ENCODE measurements around the gene SNX3. TPM values are rescaled to one million over a fixed set of nuclear protein-coding genes. Genes with fewer than 3 reads are reported as not detected.
"Not testable (repeated sequence)": the region's sequence is repeated elsewhere in the genome, so short reads cannot be mapped to it uniquely, and the experiment has no call there.

SNX3 gene
- 161 and 164 TPM in 2 replicates for total RNA-seq

DNA sequence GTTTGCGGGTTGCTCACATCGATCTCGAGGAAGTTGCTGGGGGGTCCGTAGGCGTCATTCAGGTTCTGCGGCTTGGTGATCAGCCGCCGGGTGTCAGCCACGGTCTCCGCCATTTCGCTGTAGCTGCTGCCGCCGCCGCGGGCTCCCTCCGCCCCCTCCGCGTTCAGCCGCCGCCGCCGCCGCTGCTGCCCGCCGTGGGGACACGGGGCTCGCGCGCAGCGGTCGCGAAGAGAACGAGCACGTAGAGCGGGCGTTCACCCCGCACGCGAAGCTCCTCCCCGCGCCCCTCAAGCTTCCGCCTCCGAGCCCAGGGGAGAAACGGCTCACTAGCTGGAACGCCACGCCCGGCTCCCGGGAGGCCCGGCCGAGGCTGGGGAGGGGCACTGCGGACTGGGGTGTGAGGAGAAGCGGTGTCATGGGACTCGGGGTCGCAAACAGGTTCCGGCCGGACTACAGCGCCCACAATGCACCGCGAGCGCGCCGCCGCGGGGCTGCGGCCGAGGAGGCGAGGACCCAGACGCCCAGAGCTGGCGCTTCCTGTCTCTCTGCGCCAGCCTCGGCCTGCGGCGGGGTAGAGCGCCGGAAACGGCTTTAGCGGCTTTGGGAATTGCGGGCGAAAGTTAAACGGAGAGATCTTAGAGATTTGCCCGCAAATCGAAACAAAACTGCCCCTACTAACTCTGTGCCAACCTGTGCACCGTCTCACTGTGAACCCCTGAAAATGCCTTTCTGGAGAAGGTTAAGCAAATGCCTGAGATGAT lies at the start of gene SNX3:
TSS of gene SNX3 (minus strand) at position 232 of the 761 bp plus-strand sequence. CDS start at position 113, 119 bp downstream.
- peak; percentile 99 for DNase-seq (ENCODE audit: insufficient read length, low spot score, missing footprints)
- Histone ChIP-seq H3K4me3 (ENCODE audit: insufficient read depth, low read length) (peak within 1 kb of the TSS; percentile 97), H3K4me2 (ENCODE audit: insufficient read depth, low read length) (peak within 1 kb of the TSS; percentile 94), H4K20me1 (ENCODE audit: insufficient read depth, low read length) (peaks cover 9% of the 10 kb centered on the region), H3K4me1 (ENCODE audit: insufficient read depth, low read length) (peaks cover 8% of the 10 kb centered on the region), H3K27me3 (ENCODE audit: insufficient read depth, low read length) (no peaks in the 10 kb centered on the region), H3K79me2 (ENCODE audit: insufficient read depth, low read length) (peaks cover 53% of the 10 kb centered on the region), H3K27ac (ENCODE audit: low read depth, low read length) (peak within 1 kb of the TSS; percentile 88), H3K9me3 (ENCODE audit: low read depth, low read length) (no peaks in the 10 kb centered on the region), H2AFZ (ENCODE audit: low read length) (peak within 1 kb of the TSS; percentile 100), H3K36me3 (ENCODE audit: insufficient read depth, low read length) (no peaks in the 10 kb centered on the region)
- TF ChIP-seq, protein P1, sequence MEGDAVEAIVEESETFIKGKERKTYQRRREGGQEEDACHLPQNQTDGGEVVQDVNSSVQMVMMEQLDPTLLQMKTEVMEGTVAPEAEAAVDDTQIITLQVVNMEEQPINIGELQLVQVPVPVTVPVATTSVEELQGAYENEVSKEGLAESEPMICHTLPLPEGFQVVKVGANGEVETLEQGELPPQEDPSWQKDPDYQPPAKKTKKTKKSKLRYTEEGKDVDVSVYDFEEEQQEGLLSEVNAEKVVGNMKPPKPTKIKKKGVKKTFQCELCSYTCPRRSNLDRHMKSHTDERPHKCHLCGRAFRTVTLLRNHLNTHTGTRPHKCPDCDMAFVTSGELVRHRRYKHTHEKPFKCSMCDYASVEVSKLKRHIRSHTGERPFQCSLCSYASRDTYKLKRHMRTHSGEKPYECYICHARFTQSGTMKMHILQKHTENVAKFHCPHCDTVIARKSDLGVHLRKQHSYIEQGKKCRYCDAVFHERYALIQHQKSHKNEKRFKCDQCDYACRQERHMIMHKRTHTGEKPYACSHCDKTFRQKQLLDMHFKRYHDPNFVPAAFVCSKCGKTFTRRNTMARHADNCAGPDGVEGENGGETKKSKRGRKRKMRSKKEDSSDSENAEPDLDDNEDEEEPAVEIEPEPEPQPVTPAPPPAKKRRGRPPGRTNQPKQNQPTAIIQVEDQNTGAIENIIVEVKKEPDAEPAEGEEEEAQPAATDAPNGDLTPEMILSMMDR (IDR thresholded peaks at IDR 0.05; ENCODE audit: extremely low read depth, low read depth, low read length) = peak; percentile 16

GRCh38 chr6:108309844-108310243 lies 49.0 kb upstream of the SNX3 start:
- DNase-seq (ENCODE audit: insufficient read length, low spot score, missing footprints) = no peak

GRCh38 chr6:108308641-108309040 lies 47.8 kb upstream of the SNX3 start:
- H3K79me2 ChIP-seq (ENCODE audit: insufficient read depth, low read length); H2AFZ ChIP-seq (ENCODE audit: low read length); DNase-seq (ENCODE audit: insufficient read length, low spot score, missing footprints); H3K27me3 ChIP-seq (ENCODE audit: insufficient read depth, low read length); H3K4me3 ChIP-seq (ENCODE audit: insufficient read depth, low read length); H3K9me3 ChIP-seq (ENCODE audit: low read depth, low read length); H3K27ac ChIP-seq (ENCODE audit: low read depth, low read length); H3K4me1 ChIP-seq (ENCODE audit: insufficient read depth, low read length); H4K20me1 ChIP-seq (ENCODE audit: insufficient read depth, low read length); H3K36me3 ChIP-seq (ENCODE audit: insufficient read depth, low read length); H3K4me2 ChIP-seq (ENCODE audit: insufficient read depth, low read length): not testable (repeated sequence)

More at GRCh38 chr6:108309844-108310243, 49.0 kb upstream of the SNX3 start:
- Histone ChIP-seq H3K36me3 (ENCODE audit: insufficient read depth, low read length) (no peaks in the 10 kb centered on the region), H3K27me3 (ENCODE audit: insufficient read depth, low read length) (no peaks in the 10 kb centered on the region), H2AFZ (ENCODE audit: low read length) (no peak overlapping the region), H4K20me1 (ENCODE audit: insufficient read depth, low read length) (no peaks in the 10 kb centered on the region), H3K4me1 (ENCODE audit: insufficient read depth, low read length) (no peaks in the 10 kb centered on the region), H3K4me3 (ENCODE audit: insufficient read depth, low read length) (no peak overlapping the region), H3K9me3 (ENCODE audit: low read depth, low read length) (no peaks in the 10 kb centered on the region), H3K27ac (ENCODE audit: low read depth, low read length) (no peak overlapping the region), H3K4me2 (ENCODE audit: insufficient read depth, low read length) (no peak overlapping the region), H3K79me2 (ENCODE audit: insufficient read depth, low read length) (no peaks in the 10 kb centered on the region)
- TF ChIP-seq, protein P1 (IDR thresholded peaks at IDR 0.05; ENCODE audit: extremely low read depth, low read depth, low read length) = no peak

- no peak overlapping the region for H3K27ac ChIP-seq (ENCODE audit: low read depth, low read length)
- no peak for DNase-seq (ENCODE audit: insufficient read length, low spot score, missing footprints)
- H3K4me1 ChIP-seq (ENCODE audit: insufficient read depth, low read length) = no peaks in the 10 kb centered on the region
- H2AFZ ChIP-seq (ENCODE audit: low read length) = no peak overlapping the region
- no peaks in the 10 kb centered on the region for H3K79me2 ChIP-seq (ENCODE audit: insufficient read depth, low read length)
- no peaks in the 10 kb centered on the region for H4K20me1 ChIP-seq (ENCODE audit: insufficient read depth, low read length)
- no peaks in the 10 kb centered on the region for H3K36me3 ChIP-seq (ENCODE audit: insufficient read depth, low read length)
- no peak overlapping the region for H3K4me3 ChIP-seq (ENCODE audit: insufficient read depth, low read length)
- no peaks in the 10 kb centered on the region for H3K27me3 ChIP-seq (ENCODE audit: insufficient read depth, low read length)
- H3K9me3 ChIP-seq (ENCODE audit: low read depth, low read length) = no peaks in the 10 kb centered on the region
- no peak overlapping the region for H3K4me2 ChIP-seq (ENCODE audit: insufficient read depth, low read length)
- TF ChIP-seq, protein P1 (IDR thresholded peaks at IDR 0.05; ENCODE audit: extremely low read depth, low read depth, low read length) = no peak
These were observed 43.8 kb upstream of the SNX3 start for GRCh38 chr6:108304646-108305045.
